ENCODE measurements around the gene PDE6C. TPM values are rescaled to one million over a fixed set of nuclear protein-coding genes. Genes with fewer than 3 reads are reported as not detected.

Gene PDE6C
- polyA plus RNA-seq, 1 donor from 2014 or later: not detected

Other genes starting within 250 kb of the PDE6C start
- gene MYOF, start 130.2 kb upstream of the PDE6C start, polyA plus RNA-seq: not detected
- gene CEP55, start 115.9 kb upstream of the PDE6C start, polyA plus RNA-seq: 0.53 TPM
- not detected for gene FFAR4, start 45.9 kb upstream of the PDE6C start, polyA plus RNA-seq
- not detected for gene RBP4, start 11.3 kb upstream of the PDE6C start, polyA plus RNA-seq
- 5.9 TPM for gene FRA10AC1, start 90.1 kb downstream of the PDE6C start, polyA plus RNA-seq
- gene LGI1, start 145.4 kb downstream of the PDE6C start, polyA plus RNA-seq: not detected

Measured in IgD-negative memory B cell (primary cell).